Osteocyte (in vitro differentiated cells): Measurements from ENCODE around the gene GGT7. TPM values are rescaled to one million over a fixed set of nuclear protein-coding genes. Genes with fewer than 3 reads are reported as not detected.

ENCODE experiments used
- DNase-seq: peaks from one replicate; pipeline ENCODE4 v3.0.0; 2021; ENCODE audit warnings: mixed read lengths; ENCODE audit not compliant: unreplicated experiment; ENCODE audit errors: extremely low spot score
- H3K27ac Mint-ChIP-seq: one replicate; pipeline ENCODE4 v1.8.0; 2021; ENCODE audit warnings: mild to moderate bottlenecking, mixed read lengths; ENCODE audit not compliant: unreplicated experiment
- H3K27me3 Mint-ChIP-seq: one replicate; pipeline ENCODE4 v1.8.0; 2021; ENCODE audit warnings: mixed read lengths; ENCODE audit not compliant: unreplicated experiment
- H3K36me3 Mint-ChIP-seq: one replicate; pipeline ENCODE4 v1.8.0; 2021; ENCODE audit warnings: mixed read lengths; ENCODE audit not compliant: unreplicated experiment
- H3K4me1 Mint-ChIP-seq: one replicate; pipeline ENCODE4 v1.8.0; 2021; ENCODE audit warnings: mixed read lengths; ENCODE audit not compliant: unreplicated experiment
- H3K4me3 Mint-ChIP-seq: one replicate; pipeline ENCODE4 v1.8.0; 2021; ENCODE audit warnings: mild to moderate bottlenecking, moderate library complexity, mixed read lengths; ENCODE audit not compliant: unreplicated experiment
- H3K9me3 Mint-ChIP-seq: one replicate; pipeline ENCODE4 v1.8.0; 2021; ENCODE audit warnings: mixed read lengths; ENCODE audit not compliant: unreplicated experiment
- CTCF ChIP-seq: fragments of 200-600 bp; sonication (generic); IDR thresholded peaks from 2 replicates; pipeline ENCODE4 v1.5.0; 2021; ENCODE audit warnings: antibody characterized with exemption, mild to moderate bottlenecking, moderate library complexity
- total RNA-seq: library from RNA; stranded (reverse); gene quantifications from 2 replicates; pipeline ENCODE4 v1.2.1, GENCODE V29; 2021

Gene GGT7
- total RNA-seq, 1 donor from 2014 or later: 37.0 TPM

- H3K27ac Mint-ChIP-seq: no peak overlapping the region
- TF ChIP-seq CTCF: no peak
- no peak overlapping the region for H3K4me3 Mint-ChIP-seq
- H3K9me3 Mint-ChIP-seq: no peaks in the 10 kb centered on the region
- H3K36me3 Mint-ChIP-seq: peaks cover 9% of the 10 kb centered on the region
- H3K27me3 Mint-ChIP-seq: no peaks in the 10 kb centered on the region
- no peak for DNase-seq
- peaks cover 1% of the 10 kb centered on the region for H3K4me1 Mint-ChIP-seq
Observed at GRCh38 chr20:34888468-34888867, 15.8 kb upstream of the GGT7 start.

GRCh38 chr20:34887023-34887422, 14.4 kb upstream of the GGT7 start:
- H3K36me3 Mint-ChIP-seq: peaks cover 17% of the 10 kb centered on the region
- no peak overlapping the region for H3K4me3 Mint-ChIP-seq
- no peaks in the 10 kb centered on the region for H3K9me3 Mint-ChIP-seq
- H3K27ac Mint-ChIP-seq: no peak overlapping the region
- H3K4me1 Mint-ChIP-seq: peaks cover 1% of the 10 kb centered on the region
- H3K27me3 Mint-ChIP-seq: no peaks in the 10 kb centered on the region
- DNase-seq: no peak
- no peak for TF ChIP-seq CTCF

- no peak overlapping the region for H3K27ac Mint-ChIP-seq
- no peak for TF ChIP-seq CTCF
- H3K27me3 Mint-ChIP-seq: no peaks in the 10 kb centered on the region
- H3K36me3 Mint-ChIP-seq: peaks cover 17% of the 10 kb centered on the region
- no peak for DNase-seq
- H3K4me1 Mint-ChIP-seq: peaks cover 1% of the 10 kb centered on the region
- no peaks in the 10 kb centered on the region for H3K9me3 Mint-ChIP-seq
- no peak overlapping the region for H3K4me3 Mint-ChIP-seq
Observed at GRCh38 chr20:34886122-34886521, 13.5 kb upstream of the GGT7 start.

GRCh38 chr20:34884260-34884659, 11.6 kb upstream of the GGT7 start:
- DNase-seq: no peak
- Mint-ChIP-seq H3K4me3 (no peak overlapping the region), H3K27ac (no peak overlapping the region), H3K9me3 (no peaks in the 10 kb centered on the region), H3K27me3 (no peaks in the 10 kb centered on the region), H3K36me3 (peaks cover 12% of the 10 kb centered on the region), H3K4me1 (peaks cover 4% of the 10 kb centered on the region)
- TF ChIP-seq CTCF: no peak

GRCh38 chr20:34883809-34884208, 11.2 kb upstream of the GGT7 start:
- Mint-ChIP-seq H3K9me3 (no peaks in the 10 kb centered on the region), H3K36me3 (peaks cover 12% of the 10 kb centered on the region), H3K27ac (no peak overlapping the region), H3K4me1 (peaks cover 6% of the 10 kb centered on the region), H3K4me3 (no peak overlapping the region), H3K27me3 (no peaks in the 10 kb centered on the region)
- DNase-seq: no peak
- no peak for TF ChIP-seq CTCF
